Stimulated activated CD4-positive, alpha-beta T cell treated with anti-CD3 and anti-CD28 coated beads, Interleukin-4, amount 100 ng/mL, for 1 hour (primary cell): ENCODE results near the gene RASSF8.

Source experiments
- DNase-seq: peaks from one replicate; pipeline ENCODE4 v3.0.0-alpha.2; 2020

Gene RASSF8

DNA sequence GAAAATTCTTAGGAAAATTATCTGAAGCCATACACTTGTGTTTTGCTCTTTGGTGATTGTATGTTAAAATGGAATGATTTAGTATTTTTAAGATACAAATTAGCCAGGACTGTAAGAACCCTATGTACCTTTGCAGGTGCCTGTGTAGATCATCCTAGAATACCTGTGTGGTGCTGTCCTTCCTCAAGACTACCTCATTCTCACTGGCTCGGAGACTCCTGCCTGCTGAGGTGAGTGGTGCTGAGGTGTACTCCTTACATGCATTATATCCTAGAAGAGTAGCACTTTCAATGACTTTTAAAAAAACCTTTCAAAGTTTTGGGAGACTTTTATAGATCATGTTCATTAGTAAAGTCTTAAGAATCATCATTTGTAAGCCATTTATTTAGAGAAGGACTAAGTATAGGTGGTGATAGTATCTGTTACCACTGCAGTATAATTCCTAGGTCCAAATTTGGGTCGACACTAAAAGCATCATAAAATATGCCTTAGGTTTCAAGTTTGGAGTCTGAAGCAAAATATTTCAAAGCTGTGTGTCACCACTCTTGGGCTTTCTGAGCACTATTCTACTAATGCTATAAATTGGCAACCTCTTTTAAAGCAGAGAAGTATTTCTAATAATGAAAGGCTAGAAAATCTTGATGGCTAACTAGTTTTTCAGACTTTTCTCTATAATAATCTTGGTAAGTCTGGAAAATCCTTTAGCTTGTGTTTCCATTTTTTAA lies 36.6 kb downstream of the RASSF8 start:
- DNase-seq: no peak

DNA sequence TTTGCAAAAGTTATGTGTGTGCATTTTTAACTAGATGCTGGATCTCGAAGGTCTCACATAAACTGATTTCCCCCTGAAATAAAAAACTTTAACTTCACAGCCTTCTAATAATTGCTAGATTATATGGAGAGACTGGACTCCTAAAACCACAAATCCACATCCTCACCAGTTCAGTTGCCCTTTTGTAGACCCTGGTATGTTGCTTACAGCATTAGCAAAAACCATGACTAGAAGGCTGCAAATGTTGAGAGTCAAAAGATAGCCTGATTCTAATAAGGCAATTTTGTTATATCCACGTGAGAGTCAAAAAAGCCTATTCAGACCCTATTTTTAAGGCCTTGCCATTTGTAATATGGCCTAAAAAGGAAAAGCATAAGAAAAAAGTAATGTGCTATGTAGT lies 37.4 kb downstream of the RASSF8 start:
- no peak for DNase-seq

GRCh38 chr12:25996677-25997076 lies 38.2 kb downstream of the RASSF8 start:
- DNase-seq: no peak

DNA sequence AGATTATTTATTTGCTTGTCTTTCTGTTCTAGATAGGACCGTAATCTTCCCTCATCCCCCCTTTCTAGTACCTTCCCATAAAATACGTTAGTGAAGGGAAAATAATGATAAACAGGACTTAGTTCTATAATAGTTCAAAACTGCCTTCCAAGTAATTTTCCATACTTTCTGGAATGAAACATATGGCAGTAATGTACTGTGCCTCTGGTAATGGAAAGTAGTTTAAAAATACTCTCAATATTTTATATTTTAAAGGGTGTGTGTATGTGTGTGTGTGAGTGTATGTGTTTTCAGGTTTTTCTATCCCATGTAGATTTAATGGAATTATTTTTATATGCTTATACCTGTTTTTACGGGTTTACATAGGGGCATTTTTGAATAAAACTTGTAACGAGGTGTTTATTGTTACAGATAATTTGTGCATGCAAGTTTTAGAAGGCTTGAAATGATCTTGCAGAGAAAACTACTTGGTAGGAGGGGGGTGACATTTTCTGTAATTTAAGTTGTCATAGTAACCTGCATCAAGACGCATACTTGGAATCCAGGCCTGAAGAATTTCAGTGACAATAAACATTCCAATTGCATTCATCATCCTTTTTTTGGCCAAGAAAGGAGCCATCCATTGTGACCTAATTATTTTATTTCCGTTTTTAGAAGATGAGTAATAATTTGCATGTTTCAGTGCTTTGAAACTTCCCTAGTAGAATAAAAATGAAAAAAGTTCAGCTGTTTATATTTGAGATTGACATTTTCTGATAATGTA lies 38.9 kb downstream of the RASSF8 start:
- DNase-seq: no peak

GRCh38 chr12:26000898-26001297 lies 42.4 kb downstream of the RASSF8 start:
- DNase-seq: no peak

DNA sequence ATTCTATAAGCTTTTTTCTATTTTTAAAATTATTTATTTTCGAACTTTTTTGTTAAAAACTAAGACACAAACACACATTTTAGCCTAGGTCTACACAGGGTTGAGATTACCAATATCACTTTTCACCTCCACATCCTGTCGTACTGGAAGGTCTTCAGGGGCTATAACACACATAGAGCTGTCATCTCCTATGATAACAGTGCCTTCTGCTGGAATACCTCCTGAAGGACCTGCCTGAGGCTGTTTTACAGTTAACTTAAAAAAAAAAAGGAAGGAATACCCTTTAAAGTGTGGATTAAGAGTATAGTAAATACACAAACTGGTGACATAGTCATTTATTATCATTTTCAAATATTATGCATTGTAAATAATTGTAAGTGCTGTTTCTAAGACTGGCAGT lies 43.0 kb downstream of the RASSF8 start:
- DNase-seq: no peak

GRCh38 chr12:26003065-26003464 lies 44.6 kb downstream of the RASSF8 start:
- DNase-seq: no peak

DNA sequence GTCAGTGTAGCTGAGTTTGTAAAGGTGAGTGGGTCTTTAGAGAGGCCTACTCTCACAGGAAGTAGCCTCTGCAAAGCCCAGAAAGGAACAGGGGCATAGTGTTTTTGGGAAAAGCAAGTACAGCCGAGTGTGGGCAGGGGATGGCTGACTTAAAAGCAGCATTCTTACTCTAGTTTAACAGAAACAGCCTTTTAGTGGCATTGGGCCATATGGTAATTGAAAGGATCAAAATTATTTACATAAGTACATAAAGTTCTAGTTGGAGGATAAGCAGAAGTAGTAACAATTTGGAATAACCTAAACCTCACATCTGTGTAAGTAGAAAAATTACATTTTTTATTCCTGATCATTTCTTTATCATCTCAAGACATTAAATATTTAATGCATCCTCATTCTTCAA lies 49.1 kb downstream of the RASSF8 start:
- no peak for DNase-seq

GRCh38 chr12:26009593-26009992 lies 51.1 kb downstream of the RASSF8 start:
- no peak for DNase-seq

GRCh38 chr12:26010293-26010821 lies 51.9 kb downstream of the RASSF8 start:
- no peak for DNase-seq

- DNase-seq: no peak
These were observed 52.6 kb downstream of the RASSF8 start for GRCh38 chr12:26011099-26011498.

GRCh38 chr12:26014085-26014484 lies 55.6 kb downstream of the RASSF8 start:
- DNase-seq: no peak

DNA sequence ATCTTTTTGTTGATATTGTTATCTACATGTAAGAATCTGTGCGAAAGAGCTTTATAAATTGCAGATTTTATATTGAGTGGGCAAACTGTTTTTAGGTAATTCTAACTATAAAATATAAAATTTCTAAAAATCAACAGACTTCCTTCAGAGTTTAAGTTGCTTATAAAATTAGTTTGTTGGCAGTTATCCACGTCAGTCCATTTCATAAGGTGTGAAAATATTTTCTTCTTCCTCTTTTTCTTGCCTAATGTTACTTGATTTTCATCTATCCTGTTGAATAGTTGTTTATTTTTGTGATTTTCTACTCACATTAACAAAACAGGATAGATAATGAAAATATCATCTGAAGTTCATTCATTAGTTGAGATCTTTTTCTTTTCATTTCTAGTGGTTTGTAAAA lies 58.0 kb downstream of the RASSF8 start:
- no peak for DNase-seq

- DNase-seq: no peak
These were observed 59.2 kb downstream of the RASSF8 start for GRCh38 chr12:26017484-26018211.

DNA sequence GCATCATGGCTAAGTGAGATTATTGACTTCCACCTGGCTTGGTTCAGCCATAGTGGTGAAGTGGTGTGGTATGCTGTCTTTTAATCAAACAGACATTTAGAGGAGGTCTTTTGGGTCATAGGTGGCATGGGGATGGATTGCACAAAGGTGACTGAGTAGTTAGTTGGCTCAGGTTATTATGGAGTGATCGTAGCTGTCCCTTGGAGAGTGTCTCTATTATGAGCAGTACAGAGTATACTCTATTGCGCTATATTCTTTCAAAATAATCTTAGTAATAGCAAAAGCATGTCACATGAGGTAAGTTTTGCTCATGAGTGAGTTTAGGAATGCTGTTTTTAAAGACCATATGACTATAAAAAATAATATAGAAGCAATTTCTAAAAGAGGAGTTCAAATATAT lies 60.4 kb downstream of the RASSF8 start:
- DNase-seq: no peak

DNA sequence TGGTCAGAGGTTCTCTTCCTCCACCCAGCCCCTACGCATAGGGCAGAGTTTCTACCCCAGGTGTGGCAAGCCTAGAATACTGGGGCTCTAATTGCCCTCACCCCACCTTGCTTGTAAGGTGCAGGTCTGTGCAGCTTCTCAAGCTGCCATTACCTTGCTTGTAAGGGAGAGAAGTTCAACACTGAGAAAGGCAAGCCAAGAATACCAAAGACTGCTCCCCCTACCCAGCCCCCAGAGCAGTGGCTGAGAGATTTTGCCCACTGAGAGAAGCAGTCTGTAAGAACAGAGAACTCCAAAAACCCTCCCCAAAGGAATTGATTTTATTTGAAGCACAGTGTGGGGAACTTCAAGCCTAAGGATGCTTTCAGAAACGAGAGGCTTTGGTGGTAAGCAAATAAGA lies 63.1 kb downstream of the RASSF8 start:
- DNase-seq: no peak

DNA sequence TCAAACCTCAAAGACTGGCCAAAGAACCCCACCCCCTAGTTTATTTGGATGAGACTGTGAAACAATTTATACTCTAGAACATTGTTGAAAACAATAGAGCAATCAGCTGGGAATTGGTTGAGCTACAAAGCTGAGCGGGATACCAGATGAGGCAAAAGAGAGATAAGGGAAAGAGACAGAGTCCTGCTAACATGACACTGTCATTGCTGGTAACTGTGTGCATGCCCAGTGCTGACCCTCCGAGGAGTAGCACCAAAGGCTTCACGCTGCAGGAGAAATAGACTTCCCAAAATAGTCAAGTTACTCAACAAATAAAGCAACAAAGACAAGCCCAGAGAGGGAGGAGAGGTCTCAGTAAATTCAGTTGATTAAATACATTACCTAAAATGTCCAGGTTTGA lies 63.6 kb downstream of the RASSF8 start:
- no peak for DNase-seq

GRCh38 chr12:26026713-26027112 lies 68.2 kb downstream of the RASSF8 start:
- no peak for DNase-seq

DNA sequence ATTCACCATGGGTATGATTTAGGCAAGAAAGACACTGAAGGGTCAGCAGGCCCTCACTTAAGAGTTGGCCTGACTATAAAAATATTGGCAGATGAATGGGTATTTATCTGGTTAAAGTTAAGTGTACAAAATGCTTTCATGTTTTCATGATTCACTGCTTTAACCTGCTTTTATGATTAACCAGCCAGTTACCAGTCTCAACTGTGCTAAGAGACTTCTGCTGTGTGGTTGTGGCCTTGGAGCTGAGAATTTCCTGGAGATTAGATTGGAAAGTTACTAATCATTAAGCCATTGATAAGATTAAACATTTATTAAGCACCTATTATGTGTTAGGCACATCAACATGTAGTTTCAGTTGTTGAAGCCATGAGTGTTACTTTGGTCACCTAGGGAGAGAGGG lies 68.9 kb downstream of the RASSF8 start:
- no peak for DNase-seq

DNA sequence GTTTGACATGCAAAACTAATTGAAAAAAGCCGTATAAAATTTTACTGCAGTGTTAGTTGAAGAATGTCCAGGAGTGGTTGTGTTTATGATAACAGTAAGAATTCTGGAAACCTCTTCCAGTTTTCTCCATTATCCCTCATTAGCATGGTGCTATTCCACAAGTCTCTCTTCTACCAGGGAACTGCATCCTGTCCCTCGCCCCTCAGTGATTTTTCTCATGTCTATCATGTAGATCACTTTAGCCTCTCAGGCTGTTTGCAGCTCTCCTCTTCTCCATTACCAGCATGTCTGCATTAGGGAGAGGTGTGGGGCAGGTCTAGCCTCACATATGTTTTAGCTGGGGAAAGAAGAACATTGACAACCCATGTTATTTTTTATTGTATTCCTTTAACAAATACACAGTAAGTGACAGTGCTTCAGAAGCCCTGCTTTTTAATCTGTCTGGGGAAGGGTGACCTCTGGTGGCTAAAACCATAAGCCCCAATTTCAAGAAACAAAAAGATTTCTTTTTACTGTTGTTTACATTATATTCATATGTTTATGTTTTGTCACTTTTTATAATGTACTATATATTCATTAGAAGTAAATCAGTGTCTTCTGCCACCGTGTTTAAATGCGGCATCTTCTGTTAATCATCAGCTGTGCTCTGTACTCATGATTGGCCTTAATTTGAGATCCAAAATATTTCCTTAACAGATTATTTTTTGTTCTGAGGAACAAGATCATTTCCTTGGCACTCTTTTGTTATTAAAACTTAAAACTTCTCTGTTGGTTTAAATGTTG lies 70.7 kb downstream of the RASSF8 start:
- no peak for DNase-seq

GRCh38 chr12:26029736-26030022 lies 71.2 kb downstream of the RASSF8 start:
- DNase-seq: no peak

DNA sequence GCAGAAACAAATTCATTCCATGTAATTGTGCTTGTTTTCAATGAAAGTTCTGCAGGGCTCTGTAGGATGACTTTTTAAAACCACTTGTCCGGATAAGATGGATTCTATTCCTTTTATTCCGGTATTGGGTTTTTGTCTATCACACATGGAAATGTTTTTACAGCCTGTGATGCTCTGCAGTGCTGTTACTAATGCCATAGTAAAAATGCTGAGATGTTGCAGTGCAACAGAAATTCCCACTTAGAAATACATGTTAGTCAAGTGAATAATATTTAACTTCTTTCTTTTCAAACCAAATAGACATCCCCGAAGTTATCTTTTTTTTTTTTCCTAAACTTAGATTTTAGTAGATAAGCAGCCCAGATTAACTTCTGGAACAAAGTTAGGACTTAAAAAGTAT lies 71.9 kb downstream of the RASSF8 start:
- no peak for DNase-seq

GRCh38 chr12:26031318-26031717 lies 72.8 kb downstream of the RASSF8 start:
- DNase-seq: no peak
